H9 (cell line): Measurements from ENCODE around the gene EPB41. TPM values are rescaled to one million over a fixed set of nuclear protein-coding genes. Genes with fewer than 3 reads are reported as not detected.

Source experiments
- DNase-seq: peaks from one replicate; pipeline ENCODE4 v3.0.0-alpha.2; 2017
- H2AFZ ChIP-seq: one replicate; pipeline ENCODE4 v1.6.1; 2013; ENCODE audit warnings: mild to moderate bottlenecking, low read length, control low read depth, moderate library complexity
- H2AK5ac ChIP-seq: 2 replicates; pipeline ENCODE4 v1.6.1; 2013; ENCODE audit warnings: low read length, control low read depth, mixed read lengths; ENCODE audit not compliant: insufficient read length
- H2BK120ac ChIP-seq: one replicate; pipeline ENCODE4 v1.6.1; 2013; ENCODE audit warnings: low read depth, mild to moderate bottlenecking, low read length, control low read depth, inconsistent platforms; ENCODE audit not compliant: poor library complexity, severe bottlenecking
- H2BK12ac ChIP-seq: 2 replicates; pipeline ENCODE4 v1.6.1; 2013; ENCODE audit warnings: low read length, control low read depth, mixed read lengths, low read depth; ENCODE audit not compliant: insufficient read length
- H2BK15ac ChIP-seq: 2 replicates; pipeline ENCODE4 v1.6.1; 2013; ENCODE audit warnings: low read depth, low read length, control low read depth
- H2BK20ac ChIP-seq: one replicate; pipeline ENCODE4 v1.6.1; 2013; ENCODE audit warnings: low read depth, mild to moderate bottlenecking, low read length, control low read depth, inconsistent platforms; ENCODE audit not compliant: poor library complexity, severe bottlenecking
- H2BK5ac ChIP-seq: 2 replicates; pipeline ENCODE4 v1.6.1; 2013; ENCODE audit warnings: low read length, control low read depth, mixed read lengths; ENCODE audit not compliant: insufficient read length
- H3K14ac ChIP-seq: 2 replicates; pipeline ENCODE4 v1.6.1; 2013; ENCODE audit warnings: low read length, control low read depth; ENCODE audit not compliant: insufficient read depth
- H3K18ac ChIP-seq: 2 replicates; pipeline ENCODE4 v1.6.1; 2013; ENCODE audit warnings: low read depth, mild to moderate bottlenecking, mixed read lengths, low read length, control low read depth; ENCODE audit not compliant: insufficient read length
- H3K23ac ChIP-seq: 2 replicates; pipeline ENCODE4 v1.6.1; 2013; ENCODE audit warnings: low read length, control low read depth, mixed read lengths, low read depth; ENCODE audit not compliant: insufficient read length
- H3K23me2 ChIP-seq: 2 replicates; pipeline ENCODE4 v1.6.1; 2013; ENCODE audit warnings: low read depth, mild to moderate bottlenecking, mixed read lengths, low read length, control low read depth; ENCODE audit not compliant: insufficient read length, poor library complexity, severe bottlenecking
- H3K27ac ChIP-seq: 2 replicates; pipeline ENCODE4 v1.5.1; 2013; ENCODE audit warnings: low read length, control low read depth, mixed read lengths, low read depth; ENCODE audit not compliant: insufficient read length
- H3K27me3 ChIP-seq: 2 replicates; pipeline ENCODE4 v1.6.1; 2013; ENCODE audit warnings: low read length, control low read depth, inconsistent platforms; ENCODE audit not compliant: insufficient read depth
- H3K4ac ChIP-seq: 2 replicates; pipeline ENCODE4 v1.6.1; 2013; ENCODE audit warnings: low read depth, mild to moderate bottlenecking, control low read depth, inconsistent platforms, low read length, moderate library complexity
- H3K4me1 ChIP-seq: 2 replicates; pipeline ENCODE4 v1.6.1; 2013; ENCODE audit warnings: low read length, control low read depth, inconsistent platforms; ENCODE audit not compliant: insufficient read depth
- H3K4me2 ChIP-seq: 2 replicates; pipeline ENCODE4 v1.6.1; 2013; ENCODE audit warnings: low read length, control low read depth, mixed read lengths; ENCODE audit not compliant: insufficient read length, insufficient read depth
- H3K56ac ChIP-seq: 2 replicates; pipeline ENCODE4 v1.6.1; 2013; ENCODE audit warnings: low read depth, mild to moderate bottlenecking, mixed read lengths, low read length, control low read depth; ENCODE audit not compliant: insufficient read length
- H3K79me1 ChIP-seq: 2 replicates; pipeline ENCODE4 v1.6.1; 2013; ENCODE audit warnings: low read depth, mild to moderate bottlenecking, moderate library complexity, low read length, control low read depth, inconsistent platforms; ENCODE audit not compliant: insufficient read depth, poor library complexity, severe bottlenecking
- H3K79me2 ChIP-seq: 2 replicates; pipeline ENCODE4 v1.6.1; 2013; ENCODE audit warnings: low read length, control low read depth, inconsistent platforms; ENCODE audit not compliant: insufficient read depth
- H3K9ac ChIP-seq: 2 replicates; pipeline ENCODE4 v1.6.1; 2013; ENCODE audit warnings: low read length, control low read depth, mixed read lengths; ENCODE audit not compliant: insufficient read length; ENCODE audit errors: extremely low read depth
- H3K9me3 ChIP-seq: one replicate; pipeline ENCODE4 v1.6.1; 2013; ENCODE audit warnings: low read depth, low read length, inconsistent platforms; ENCODE audit not compliant: control insufficient read depth
- H3T11ph ChIP-seq: one replicate; pipeline ENCODE4 v1.6.1; 2013; ENCODE audit warnings: mild to moderate bottlenecking, low read length, control low read depth, inconsistent platforms
- H4K20me1 ChIP-seq: one replicate; pipeline ENCODE4 v1.6.1; 2013; ENCODE audit not compliant: control insufficient read depth, insufficient read length, insufficient read depth
- H4K5ac ChIP-seq: 2 replicates; pipeline ENCODE4 v1.6.1; 2013; ENCODE audit warnings: low read depth, mild to moderate bottlenecking, mixed read lengths, low read length, control low read depth; ENCODE audit not compliant: insufficient read length
- H4K8ac ChIP-seq: replicated peaks from 2 replicates; pipeline ENCODE4 v1.6.1; 2013; ENCODE audit warnings: low read length, control low read depth, mixed read lengths, low read depth; ENCODE audit not compliant: insufficient read length
- H4K91ac ChIP-seq: 2 replicates; pipeline ENCODE4 v1.6.1; 2013; ENCODE audit warnings: low read depth, mild to moderate bottlenecking, moderate library complexity, mixed read lengths, low read length, control low read depth; ENCODE audit not compliant: insufficient read length
- H3K27ac Mint-ChIP-seq, 3 experiments: 2 replicates in 2 of 3; 3 replicates in 1 of 3; pipeline ENCODE4 v1.8.0; 2020 to 2021; ENCODE audit warnings: mixed read lengths in 3 of 3, mild to moderate bottlenecking in 1 of 3, moderate library complexity in 1 of 3
- H3K27me3 Mint-ChIP-seq: 2 replicates; pipeline ENCODE4 v1.8.0; 2021; ENCODE audit warnings: low read depth, mild to moderate bottlenecking, moderate library complexity, mixed read lengths
- H3K36me3 Mint-ChIP-seq, 3 experiments: 2 replicates in 2 of 3; 3 replicates in 1 of 3; pipeline ENCODE4 v1.8.0; 2020 to 2021; ENCODE audit warnings: low read depth in 3 of 3, mixed read lengths in 3 of 3; ENCODE audit not compliant: insufficient read depth in 1 of 3
- H3K4me1 Mint-ChIP-seq, 2 experiments: 2 replicates each; pipeline ENCODE4 v1.8.0; 2020; ENCODE audit warnings: mixed read lengths in 2 of 2
- H3K4me3 Mint-ChIP-seq, 2 experiments: 2 replicates in 1 of 2; 3 replicates in 1 of 2; pipeline ENCODE4 v1.8.0; 2020 to 2021; ENCODE audit warnings: mild to moderate bottlenecking in 2 of 2, mixed read lengths in 2 of 2, moderate library complexity in 1 of 2
- H3K9me3 Mint-ChIP-seq, 2 experiments: 2 replicates in 1 of 2; 3 replicates in 1 of 2; pipeline ENCODE4 v1.8.0; 2020; ENCODE audit warnings: mild to moderate bottlenecking in 2 of 2, mixed read lengths in 2 of 2, moderate library complexity in 1 of 2
- WGBS: extraction: QIAGEN DNeasy Blood & Tissue Kit; methylation state at CpG from one replicate; pipeline ENCODE4 v1.1.7; 2013; ENCODE audit warnings: missing lambda C conversion rate, low lambda C conversion rate, mixed read lengths; ENCODE audit not compliant: insufficient read length; ENCODE audit errors: extremely low coverage; 5-methylcytosine and 5-hydroxymethylcytosine counted together
- total RNA-seq: library from RNA; stranded (reverse); gene quantifications from 2 replicates; pipeline ENCODE4 v1.2.1, GENCODE V29; 2021
- TF ChIP-seq, protein P1 (sequence below): fragments of 200-600 bp; sonication (generic); conservative IDR thresholded peaks from 3 replicates; pipeline ENCODE4 v1.8.0; 2021; ENCODE audit warnings: antibody characterized with exemption, mild to moderate bottlenecking

Gene EPB41
- total RNA-seq, 1 experiment from 2014 or later: 75.4 TPM

DNA sequence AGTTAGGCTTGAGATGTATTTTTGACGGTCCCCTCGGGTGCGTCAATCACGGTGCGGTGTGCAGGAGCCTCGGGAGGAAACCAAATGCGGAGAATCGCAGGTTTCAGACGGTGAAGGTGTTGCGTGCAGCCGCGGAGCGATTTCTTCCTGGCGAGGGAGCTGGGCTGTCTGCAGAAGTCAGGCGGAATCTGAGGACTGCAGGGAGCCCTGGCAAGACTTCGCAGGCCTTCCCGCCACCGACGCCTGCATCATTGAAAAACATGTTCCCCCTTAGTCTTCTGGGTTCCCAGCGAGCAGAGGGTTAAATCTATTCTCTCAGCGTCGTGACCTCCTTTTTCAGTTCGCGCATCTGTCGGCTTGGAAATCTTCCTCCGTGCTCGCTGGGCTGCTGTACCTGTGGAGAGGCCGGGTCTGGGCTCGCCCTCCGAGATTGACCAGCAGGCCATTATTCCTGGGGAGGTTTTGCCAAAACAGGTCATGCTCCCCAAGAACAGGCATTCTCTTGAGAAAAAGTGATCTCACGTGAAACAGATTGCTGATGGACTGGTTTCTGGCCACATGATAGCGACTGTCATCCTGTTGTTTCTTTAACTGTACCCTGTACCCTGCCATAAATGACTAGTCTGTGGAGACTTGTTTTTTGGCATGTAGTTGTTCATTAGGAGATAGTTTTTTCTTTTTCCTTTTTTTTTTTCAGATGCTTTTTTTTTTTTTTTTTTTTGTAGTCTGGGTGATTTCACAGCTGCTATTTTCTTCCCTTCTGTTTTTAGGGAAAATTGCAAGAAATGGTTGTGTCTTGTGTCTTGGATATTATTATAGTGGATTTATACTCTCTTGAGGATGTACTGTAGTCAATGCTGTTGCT lies 894 bp downstream of the EPB41 start:
- Histone ChIP-seq H2BK12ac (no peak overlapping the region), H2AFZ (no peak overlapping the region)

More for the DNA sequence above, 894 bp downstream of the EPB41 start:
- no CpG with 5 or more reads among the region's 32 CpGs for WGBS
- Histone ChIP-seq H3K4ac (no peak overlapping the region), H3K4me1 (peaks cover 2% of the 10 kb centered on the region; the same call in 1 of the 2 replicates), H3K27me3 (no peaks in the 10 kb centered on the region), H3K56ac (no peak overlapping the region), H4K91ac (no peak overlapping the region), H3K9me3 (no peaks in the 10 kb centered on the region), H3T11ph (no peak overlapping the region), H3K27ac (no peak overlapping the region), H3K79me2 (peaks cover 2% of the 10 kb centered on the region; the same call in 1 of the 2 replicates), H2BK5ac (no peak overlapping the region), H4K20me1 (no peaks in the 10 kb centered on the region), H3K14ac (peak overlapping the region; percentile 71; the same call in 1 of the 2 replicates), H3K9ac (peak overlapping the region; percentile 30), H2BK20ac (no peak overlapping the region), H2BK120ac (no peak overlapping the region), H3K18ac (peak overlapping the region; percentile 58), H3K4me2 (peak overlapping the region; percentile 49), H4K5ac (no peak overlapping the region), H3K23me2 (peaks cover 4% of the 10 kb centered on the region), H4K8ac (no peak overlapping the region), H3K23ac (no peak overlapping the region), H2AK5ac (no peak overlapping the region), H3K79me1 (no peaks in the 10 kb centered on the region), H2BK15ac (no peak overlapping the region)
- H3K4me1 Mint-ChIP-seq: peaks cover 12 to 38% of the 10 kb centered on the region in 2 experiments
- H3K27me3 Mint-ChIP-seq: peaks cover 5% of the 10 kb centered on the region; the same call in 1 of the 2 replicates
- peak overlapping the region; percentile 98 to 100 for H3K4me3 Mint-ChIP-seq
- TF ChIP-seq, protein P1, sequence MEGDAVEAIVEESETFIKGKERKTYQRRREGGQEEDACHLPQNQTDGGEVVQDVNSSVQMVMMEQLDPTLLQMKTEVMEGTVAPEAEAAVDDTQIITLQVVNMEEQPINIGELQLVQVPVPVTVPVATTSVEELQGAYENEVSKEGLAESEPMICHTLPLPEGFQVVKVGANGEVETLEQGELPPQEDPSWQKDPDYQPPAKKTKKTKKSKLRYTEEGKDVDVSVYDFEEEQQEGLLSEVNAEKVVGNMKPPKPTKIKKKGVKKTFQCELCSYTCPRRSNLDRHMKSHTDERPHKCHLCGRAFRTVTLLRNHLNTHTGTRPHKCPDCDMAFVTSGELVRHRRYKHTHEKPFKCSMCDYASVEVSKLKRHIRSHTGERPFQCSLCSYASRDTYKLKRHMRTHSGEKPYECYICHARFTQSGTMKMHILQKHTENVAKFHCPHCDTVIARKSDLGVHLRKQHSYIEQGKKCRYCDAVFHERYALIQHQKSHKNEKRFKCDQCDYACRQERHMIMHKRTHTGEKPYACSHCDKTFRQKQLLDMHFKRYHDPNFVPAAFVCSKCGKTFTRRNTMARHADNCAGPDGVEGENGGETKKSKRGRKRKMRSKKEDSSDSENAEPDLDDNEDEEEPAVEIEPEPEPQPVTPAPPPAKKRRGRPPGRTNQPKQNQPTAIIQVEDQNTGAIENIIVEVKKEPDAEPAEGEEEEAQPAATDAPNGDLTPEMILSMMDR: no peak
- no peaks in the 10 kb centered on the region; a peak in 1 of 7 replicates for H3K36me3 Mint-ChIP-seq
- no peaks in the 10 kb centered on the region; a peak in 1 of 5 replicates for H3K9me3 Mint-ChIP-seq
- peak overlapping the region; percentile 87 to 99 (median 98) for H3K27ac Mint-ChIP-seq
- peak; percentile 56 for DNase-seq
